Osteocyte (in vitro differentiated cells): Measurements from ENCODE around the gene PTGR3. TPM values are rescaled to one million over a fixed set of nuclear protein-coding genes. Genes with fewer than 3 reads are reported as not detected.

Experiments
- DNase-seq: peaks from one replicate; pipeline ENCODE4 v3.0.0; 2021; ENCODE audit warnings: mixed read lengths; ENCODE audit not compliant: unreplicated experiment; ENCODE audit errors: extremely low spot score
- H3K27ac Mint-ChIP-seq: one replicate; pipeline ENCODE4 v1.8.0; 2021; ENCODE audit warnings: mild to moderate bottlenecking, mixed read lengths; ENCODE audit not compliant: unreplicated experiment
- H3K27me3 Mint-ChIP-seq: one replicate; pipeline ENCODE4 v1.8.0; 2021; ENCODE audit warnings: mixed read lengths; ENCODE audit not compliant: unreplicated experiment
- H3K36me3 Mint-ChIP-seq: one replicate; pipeline ENCODE4 v1.8.0; 2021; ENCODE audit warnings: mixed read lengths; ENCODE audit not compliant: unreplicated experiment
- H3K4me1 Mint-ChIP-seq: one replicate; pipeline ENCODE4 v1.8.0; 2021; ENCODE audit warnings: mixed read lengths; ENCODE audit not compliant: unreplicated experiment
- H3K4me3 Mint-ChIP-seq: one replicate; pipeline ENCODE4 v1.8.0; 2021; ENCODE audit warnings: mild to moderate bottlenecking, moderate library complexity, mixed read lengths; ENCODE audit not compliant: unreplicated experiment
- H3K9me3 Mint-ChIP-seq: one replicate; pipeline ENCODE4 v1.8.0; 2021; ENCODE audit warnings: mixed read lengths; ENCODE audit not compliant: unreplicated experiment
- CTCF ChIP-seq: fragments of 200-600 bp; sonication (generic); IDR thresholded peaks from 2 replicates; pipeline ENCODE4 v1.5.0; 2021; ENCODE audit warnings: antibody characterized with exemption, mild to moderate bottlenecking, moderate library complexity
- total RNA-seq: library from RNA; stranded (reverse); gene quantifications from 2 replicates; pipeline ENCODE4 v1.2.1, GENCODE V29; 2021

The PTGR3 gene
- total RNA-seq, 1 donor from 2014 or later: 17.7 TPM

GRCh38 chr18:75244351-75245313 is 35.7 kb upstream of the PTGR3 start:
- Mint-ChIP-seq H3K4me1 (peaks cover 25% of the 10 kb centered on the region), H3K9me3 (no peaks in the 10 kb centered on the region), H3K27ac (no peak overlapping the region), H3K27me3 (no peaks in the 10 kb centered on the region), H3K4me3 (no peak overlapping the region), H3K36me3 (no peaks in the 10 kb centered on the region)
- peak; percentile 20 for TF ChIP-seq CTCF
- no peak for DNase-seq

- DNase-seq: no peak
- Mint-ChIP-seq H3K27me3 (no peaks in the 10 kb centered on the region), H3K4me3 (no peak overlapping the region), H3K9me3 (no peaks in the 10 kb centered on the region), H3K27ac (no peak overlapping the region), H3K4me1 (peaks cover 4% of the 10 kb centered on the region), H3K36me3 (no peaks in the 10 kb centered on the region)
- no peak for TF ChIP-seq CTCF
Measured at GRCh38 chr18:75241705-75242104, 32.8 kb upstream of the PTGR3 start.

- DNase-seq: no peak
- Mint-ChIP-seq H3K36me3 (no peaks in the 10 kb centered on the region), H3K4me3 (no peak overlapping the region), H3K27ac (no peak overlapping the region), H3K4me1 (peaks cover 2% of the 10 kb centered on the region), H3K27me3 (no peaks in the 10 kb centered on the region), H3K9me3 (no peaks in the 10 kb centered on the region)
- no peak for TF ChIP-seq CTCF
Measured at GRCh38 chr18:75240433-75240832, 31.5 kb upstream of the PTGR3 start.

GRCh38 chr18:75238786-75239185 is 29.8 kb upstream of the PTGR3 start:
- Mint-ChIP-seq H3K9me3 (no peaks in the 10 kb centered on the region), H3K4me3 (no peak overlapping the region), H3K36me3 (no peaks in the 10 kb centered on the region), H3K27ac (no peak overlapping the region), H3K27me3 (no peaks in the 10 kb centered on the region), H3K4me1 (no peaks in the 10 kb centered on the region)
- DNase-seq: no peak
- TF ChIP-seq CTCF: no peak

GRCh38 chr18:75238100-75238499 is 29.2 kb upstream of the PTGR3 start:
- H3K36me3 Mint-ChIP-seq: no peaks in the 10 kb centered on the region
- no peak for DNase-seq
- H3K9me3 Mint-ChIP-seq: no peaks in the 10 kb centered on the region
- TF ChIP-seq CTCF: no peak
- H3K4me3 Mint-ChIP-seq: no peak overlapping the region
- no peaks in the 10 kb centered on the region for H3K4me1 Mint-ChIP-seq
- H3K27ac Mint-ChIP-seq: no peak overlapping the region
- no peaks in the 10 kb centered on the region for H3K27me3 Mint-ChIP-seq
